ENCODE results near the gene NPAS3. TPM values are rescaled to one million over a fixed set of nuclear protein-coding genes. Genes with fewer than 3 reads are reported as not detected.

Gene NPAS3
- total RNA-seq, 1 experiment from 2014 or later = not detected

- Histone ChIP-seq H3K27ac (no peak overlapping the region), H3F3A (ENCODE audit: insufficient read depth, low read depth) (no peaks in the 10 kb centered on the region; the same call in 1 of the 2 replicates), H3K79me2 (ENCODE audit: low read depth) (no peaks in the 10 kb centered on the region), H3K4me3 (no peak overlapping the region), H3K9me2 (ENCODE audit: insufficient read depth) (no peaks in the 10 kb centered on the region), H3K4me1 (replicated peaks; ENCODE audit: insufficient read depth) (peaks cover 29% of the 10 kb centered on the region), H2AFZ (no peak overlapping the region), H3K36me3 (ENCODE audit: low read depth) (no peaks in the 10 kb centered on the region), H4K20me1 (ENCODE audit: insufficient read depth) (no peaks in the 10 kb centered on the region), H3K4me2 (no peak overlapping the region), H3K27me3 (ENCODE audit: insufficient read depth, low read depth) (no peaks in the 10 kb centered on the region), H3K9me3 (ENCODE audit: insufficient read depth, low read depth) (no peaks in the 10 kb centered on the region)
- BruUV-seq (replicated peaks) = no TSS peak
- CTCF ChIA-PET = interaction anchor here (0.8 kb wide), 1 partner anchor 258 kb away, joined by 4 read pairs; no protein-coding TSS in a partner anchor
- no peak for DNase-seq
- POLR2A ChIA-PET (ENCODE audit: unreplicated experiment) = no interaction called here
- TF ChIP-seq CTCF (conservative IDR thresholded peaks at IDR 0.05) = no peak
- TF ChIP-seq EZH2 (IDR thresholded peaks at IDR 0.05; ENCODE audit: low read depth) = no peak
- intact Hi-C loops (cut with micrococcal nuclease; ENCODE audit: unreplicated experiment) = no loop called here
Measured at GRCh38 chr14:33840797-33841196, 902.1 kb downstream of the NPAS3 start.

- Histone ChIP-seq H3K4me1 (replicated peaks; ENCODE audit: insufficient read depth) (peaks cover 18% of the 10 kb centered on the region), H3K27me3 (ENCODE audit: insufficient read depth, low read depth) (no peaks in the 10 kb centered on the region), H3F3A (ENCODE audit: insufficient read depth, low read depth) (no peaks in the 10 kb centered on the region; the same call in 1 of the 2 replicates), H3K36me3 (ENCODE audit: low read depth) (no peaks in the 10 kb centered on the region), H3K4me3 (no peak overlapping the region), H3K9me2 (ENCODE audit: insufficient read depth) (no peaks in the 10 kb centered on the region), H3K4me2 (peak overlapping the region; percentile 50), H3K79me2 (ENCODE audit: low read depth) (no peaks in the 10 kb centered on the region), H3K27ac (peak overlapping the region; percentile 54), H3K9me3 (ENCODE audit: insufficient read depth, low read depth) (no peaks in the 10 kb centered on the region), H4K20me1 (ENCODE audit: insufficient read depth) (no peaks in the 10 kb centered on the region), H2AFZ (no peak overlapping the region)
- ChIA-PET CTCF (interaction anchor here (0.6 kb wide), 1 partner anchor 109 kb away, joined by 4 read pairs; no protein-coding TSS in a partner anchor), POLR2A (ENCODE audit: unreplicated experiment) (interaction anchor here (0.5 to 0.7 kb wide), 5 partner anchors 109 to 1253 kb away, joined by 3 to 7 read pairs (median 4); partner anchors contain the start of gene EGLN3)
- intact Hi-C loops (cut with micrococcal nuclease; ENCODE audit: unreplicated experiment) = loop anchor here (2.0 kb wide), 1 partner anchor 73 kb away; no protein-coding TSS in a partner anchor
- TF ChIP-seq CTCF (conservative IDR thresholded peaks at IDR 0.05) (no peak), EZH2 (IDR thresholded peaks at IDR 0.05; ENCODE audit: low read depth) (no peak)
- DNase-seq = peak; percentile 67 to 83
- BruUV-seq (replicated peaks) = no TSS peak
Measured at GRCh38 chr14:33842299-33842698, 903.6 kb downstream of the NPAS3 start.

GRCh38 chr14:33844118-33844517, 905.4 kb downstream of the NPAS3 start:
- no peak overlapping the region for H3K27ac ChIP-seq
- H3K27me3 ChIP-seq (ENCODE audit: insufficient read depth, low read depth) = no peaks in the 10 kb centered on the region
- no peaks in the 10 kb centered on the region for H4K20me1 ChIP-seq (ENCODE audit: insufficient read depth)
- ChIA-PET POLR2A (ENCODE audit: unreplicated experiment) (no interaction called here), CTCF (interaction anchor here (0.9 kb wide), 1 partner anchor 255 kb away, joined by 3 read pairs; no protein-coding TSS in a partner anchor)
- H3K79me2 ChIP-seq (ENCODE audit: low read depth) = no peaks in the 10 kb centered on the region
- H3K9me3 ChIP-seq (ENCODE audit: insufficient read depth, low read depth) = no peaks in the 10 kb centered on the region
- intact Hi-C loops (cut with micrococcal nuclease; ENCODE audit: unreplicated experiment) = no loop called here
- H3F3A ChIP-seq (ENCODE audit: insufficient read depth, low read depth) = no peaks in the 10 kb centered on the region; the same call in 1 of the 2 replicates
- H3K4me2 ChIP-seq = no peak overlapping the region
- TF ChIP-seq CTCF (conservative IDR thresholded peaks at IDR 0.05) (no peak), EZH2 (IDR thresholded peaks at IDR 0.05; ENCODE audit: low read depth) (no peak)
- no peaks in the 10 kb centered on the region for H3K9me2 ChIP-seq (ENCODE audit: insufficient read depth)
- no peaks in the 10 kb centered on the region for H3K36me3 ChIP-seq (ENCODE audit: low read depth)
- H3K4me3 ChIP-seq = no peak overlapping the region
- no peak overlapping the region for H2AFZ ChIP-seq
- BruUV-seq (replicated peaks) = no TSS peak
- no peak for DNase-seq
- H3K4me1 ChIP-seq (replicated peaks; ENCODE audit: insufficient read depth) = peaks cover 18% of the 10 kb centered on the region
